ENCODE measurements around the gene GNB1. TPM values are rescaled to one million over a fixed set of nuclear protein-coding genes. Genes with fewer than 3 reads are reported as not detected.
A peak's percentile ranks its signal among the peaks of the same experiment; 100 is the strongest.

GNB1 gene
- total and polyA plus RNA-seq, 2 of the 4 experiments (the other 2 are of a cell fraction), result 73.5 to 371 TPM

DNA sequence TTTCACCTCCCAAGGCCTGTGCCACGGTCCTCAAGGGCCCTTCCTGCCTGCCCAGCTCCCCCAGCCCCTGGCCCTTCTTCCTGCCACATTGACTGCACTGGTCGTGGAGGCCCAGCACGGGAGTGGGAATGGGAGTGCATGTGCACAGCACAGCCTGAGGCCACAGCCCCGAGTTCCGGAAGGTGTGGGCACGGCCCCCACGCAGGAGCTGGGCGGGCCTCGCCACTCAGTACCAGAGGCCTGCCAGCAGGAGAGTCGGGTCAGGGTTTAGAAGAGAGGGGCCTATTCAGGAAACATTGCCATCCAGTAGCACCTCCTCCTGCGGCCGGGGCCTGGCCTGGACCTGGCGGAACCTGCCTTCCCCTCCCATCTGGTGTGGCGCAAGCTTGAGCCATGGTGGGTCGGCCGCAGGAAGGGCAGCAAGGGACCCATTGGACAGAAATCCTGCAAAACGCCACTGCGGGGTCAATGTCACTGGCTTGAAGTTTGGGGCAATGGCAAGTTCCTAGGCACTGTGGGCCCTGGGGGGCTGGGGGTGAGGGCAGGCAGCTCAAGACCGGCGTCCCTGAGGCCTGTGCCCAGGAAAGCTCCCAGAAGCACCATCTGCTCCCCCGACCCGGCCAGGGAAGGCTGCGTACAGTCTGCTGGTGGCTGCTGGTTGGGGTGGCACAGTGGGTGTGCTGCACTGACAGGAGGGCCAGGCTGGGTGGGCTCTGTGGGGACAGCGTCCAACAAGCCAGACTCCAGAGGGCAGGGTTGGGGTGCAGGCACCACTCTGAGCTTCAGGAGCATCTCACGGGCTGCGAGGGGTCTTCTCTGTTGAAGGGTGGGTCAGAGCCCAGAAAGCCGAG, 29.9 kb upstream of the GNB1 start:
- H2AK9ac ChIP-seq (replicated peaks; ENCODE audit: low read depth, low read length, poor library complexity), result peak overlapping the region; percentile 28
- no peak overlapping the region for H2BK120ac ChIP-seq (ENCODE audit: low read depth, low read length)
- H4K20me1 ChIP-seq (ENCODE audit: insufficient read depth, low read length), result no peaks in the 10 kb centered on the region
- no peak overlapping the region for H3K23ac ChIP-seq (ENCODE audit: low read depth, low read length)
- peaks cover 2% of the 10 kb centered on the region; the same call in 1 of the 2 replicates for H3K4me1 ChIP-seq (ENCODE audit: control insufficient read depth, insufficient read depth, low read length)
- no peaks in the 10 kb centered on the region for H3K9me3 ChIP-seq (ENCODE audit: control insufficient read depth, insufficient read depth, low read length)
- no peak overlapping the region for H4K8ac ChIP-seq (ENCODE audit: low read depth in 2 of 2, low read length in 2 of 2)
- H2AFZ ChIP-seq (replicated peaks; ENCODE audit: low read length, poor library complexity), result no peak overlapping the region
- no peak overlapping the region for H3K14ac ChIP-seq (replicated peaks; ENCODE audit: low read depth, low read length)
- H3K18ac ChIP-seq (ENCODE audit: low read depth, low read length), result no peak overlapping the region
- no peak overlapping the region for H3K27ac ChIP-seq (ENCODE audit: insufficient read depth, low read length)
- no peak overlapping the region for H2AK5ac ChIP-seq (ENCODE audit: low read depth, low read length)
- no peak overlapping the region for H3K4me3 ChIP-seq (ENCODE audit: insufficient read depth, low read depth, low read length)
- dilution Hi-C loops (cut with HindIII; ENCODE audit: low sequenced_read_pairs, unreplicated experiment), result no loop called here
- no peak overlapping the region for H2BK20ac ChIP-seq (ENCODE audit: low read depth, low read length)
- H3K36me3 ChIP-seq (ENCODE audit: control insufficient read depth, insufficient read depth, low read length), result no peaks in the 10 kb centered on the region
- BruUV-seq (replicated peaks), result no TSS peak
- no peak overlapping the region for H3K4ac ChIP-seq (ENCODE audit: low read depth, low read length)
- 84% methylated on average over 14 of the region's 27 CpGs; no CpG with 5 or more reads in 1 of the 2 experiments for WGBS, 2 experiments (ENCODE audit: extremely low coverage in 2 of 2, insufficient read length in 1 of 2)
- in situ Hi-C loops (cut with MboI; ENCODE audit: low sequenced_read_pairs), result no loop called here
- no peak overlapping the region for H3K4me2 ChIP-seq (ENCODE audit: low read depth, low read length)
- ATAC-seq (ENCODE audit: low read depth) (no peak), DNase-seq (no peak)
- H3K56ac ChIP-seq (ENCODE audit: extremely low read depth, insufficient read depth, low read length), result no peak overlapping the region
- no peak overlapping the region for H4K91ac ChIP-seq (ENCODE audit: insufficient read depth, low read depth, low read length)
- intact Hi-C loops (cut with micrococcal nuclease), result no loop called here
- peaks cover 4% of the 10 kb centered on the region; the same call in 1 of the 2 replicates for H3K27me3 ChIP-seq (ENCODE audit: control insufficient read depth, insufficient read depth, low read length)
- POLR2A ChIA-PET (ENCODE audit: unreplicated experiment), result no interaction called here
- H3K9me1 ChIP-seq (ENCODE audit: insufficient read depth, low read length), result peaks cover 4% of the 10 kb centered on the region; the same call in 1 of the 2 replicates
- no peak overlapping the region for H3K9ac ChIP-seq (ENCODE audit: low read depth, low read length)
- no peak overlapping the region for H2BK5ac ChIP-seq (ENCODE audit: low read depth, low read length, poor library complexity, severe bottlenecking)
- H3K79me1 ChIP-seq (ENCODE audit: low read depth in 1 of 2, low read length in 2 of 2), result no peaks in the 10 kb centered on the region
- no peak overlapping the region for H2BK15ac ChIP-seq (ENCODE audit: low read depth, low read length)
- CTCF ChIA-PET, result no interaction called here
- no peak overlapping the region for H4K5ac ChIP-seq (ENCODE audit: low read depth, low read length)
- TF ChIP-seq SMC3 (IDR thresholded peaks at IDR 0.05; ENCODE audit: low read depth, low read length) (no peak), RCOR1 (IDR thresholded peaks at IDR 0.05; ENCODE audit: insufficient replicate concordance, low read length) (no peak), RFX5 (IDR thresholded peaks at IDR 0.05; ENCODE audit: low read depth, low read length) (no peak), CHD1 (IDR thresholded peaks at IDR 0.05; ENCODE audit: low read depth, low read length) (no peak), MAZ (IDR thresholded peaks at IDR 0.05; ENCODE audit: borderline replicate concordance, low read depth, low read length) (no peak), CEBPB (IDR thresholded peaks at IDR 0.05; ENCODE audit: low read depth, low read length) (no peak), POLR2A (IDR thresholded peaks at IDR 0.05; ENCODE audit: low read depth, low read length) (no peak), BHLHE40 (IDR thresholded peaks at IDR 0.05; ENCODE audit: low read depth, low read length) (no peak), MXI1 (IDR thresholded peaks at IDR 0.05; ENCODE audit: borderline replicate concordance, low read depth, low read length) (no peak), RAD21 (IDR thresholded peaks at IDR 0.05; ENCODE audit: low read length) (no peak), NFE2L2 (IDR thresholded peaks at IDR 0.05; ENCODE audit: low read depth, low read length) (no peak), FOS (IDR thresholded peaks at IDR 0.05; ENCODE audit: low read depth, low read length) (no peak), MAFK (IDR thresholded peaks at IDR 0.05; ENCODE audit: low read depth, low read length) (no peak)
- TF ChIP-seq, protein P1, sequence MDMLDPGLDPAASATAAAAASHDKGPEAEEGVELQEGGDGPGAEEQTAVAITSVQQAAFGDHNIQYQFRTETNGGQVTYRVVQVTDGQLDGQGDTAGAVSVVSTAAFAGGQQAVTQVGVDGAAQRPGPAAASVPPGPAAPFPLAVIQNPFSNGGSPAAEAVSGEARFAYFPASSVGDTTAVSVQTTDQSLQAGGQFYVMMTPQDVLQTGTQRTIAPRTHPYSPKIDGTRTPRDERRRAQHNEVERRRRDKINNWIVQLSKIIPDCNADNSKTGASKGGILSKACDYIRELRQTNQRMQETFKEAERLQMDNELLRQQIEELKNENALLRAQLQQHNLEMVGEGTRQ (IDR thresholded peaks at IDR 0.05; ENCODE audit: low read depth, low read length), result no peak
- TF ChIP-seq, protein P2, sequence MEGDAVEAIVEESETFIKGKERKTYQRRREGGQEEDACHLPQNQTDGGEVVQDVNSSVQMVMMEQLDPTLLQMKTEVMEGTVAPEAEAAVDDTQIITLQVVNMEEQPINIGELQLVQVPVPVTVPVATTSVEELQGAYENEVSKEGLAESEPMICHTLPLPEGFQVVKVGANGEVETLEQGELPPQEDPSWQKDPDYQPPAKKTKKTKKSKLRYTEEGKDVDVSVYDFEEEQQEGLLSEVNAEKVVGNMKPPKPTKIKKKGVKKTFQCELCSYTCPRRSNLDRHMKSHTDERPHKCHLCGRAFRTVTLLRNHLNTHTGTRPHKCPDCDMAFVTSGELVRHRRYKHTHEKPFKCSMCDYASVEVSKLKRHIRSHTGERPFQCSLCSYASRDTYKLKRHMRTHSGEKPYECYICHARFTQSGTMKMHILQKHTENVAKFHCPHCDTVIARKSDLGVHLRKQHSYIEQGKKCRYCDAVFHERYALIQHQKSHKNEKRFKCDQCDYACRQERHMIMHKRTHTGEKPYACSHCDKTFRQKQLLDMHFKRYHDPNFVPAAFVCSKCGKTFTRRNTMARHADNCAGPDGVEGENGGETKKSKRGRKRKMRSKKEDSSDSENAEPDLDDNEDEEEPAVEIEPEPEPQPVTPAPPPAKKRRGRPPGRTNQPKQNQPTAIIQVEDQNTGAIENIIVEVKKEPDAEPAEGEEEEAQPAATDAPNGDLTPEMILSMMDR (conservative IDR thresholded peaks at IDR 0.05; ENCODE audit: low read depth, low read length), result no peak

All from IMR-90 (cell line).